Neural progenitor cell (in vitro differentiated cells): Measurements from ENCODE around the gene FUCA2.

Experiments used
- CTCF ChIP-seq: fragments of 200-600 bp; sonication (generic); IDR thresholded peaks from 2 replicates; pipeline ENCODE4 v1.5.1; 2017; ENCODE audit warnings: antibody characterized with exemption, mild to moderate bottlenecking
- EZH2 ChIP-seq: fragments of 200-600 bp; sonication (generic); IDR thresholded peaks from 2 replicates; pipeline ENCODE4 v1.6.1; 2017; ENCODE audit warnings: antibody characterized with exemption, mild to moderate bottlenecking, moderate library complexity
- EZH2phosphoT487 ChIP-seq: fragments of 200-600 bp; sonication (generic); IDR thresholded peaks from 2 replicates; pipeline ENCODE4 v1.6.1; 2017; ENCODE audit warnings: antibody characterized with exemption

GRCh38 chr6:143478479-143479062, 32.9 kb downstream of the FUCA2 start:
- no peak for TF ChIP-seq CTCF
- TF ChIP-seq EZH2phosphoT487: no peak
- TF ChIP-seq EZH2: no peak
